SJCRH30 (cell line): Measurements from ENCODE around the gene RNF183. TPM values are rescaled to one million over a fixed set of nuclear protein-coding genes. Genes with fewer than 3 reads are reported as not detected.

Experiments used
- DNase-seq, 2 experiments: peaks; one replicate each; pipeline ENCODE4 v3.0.0-alpha.2; 2015 to 2020
- H3K27ac ChIP-seq: fragments of 250-450 bp; sonication (Bioruptor Pico); 2 replicates; pipeline ENCODE4 v1.5.1; 2020; ENCODE audit warnings: mild to moderate bottlenecking, moderate library complexity
- H3K27me3 ChIP-seq: fragments of 250-450 bp; sonication (Bioruptor Pico); 2 replicates; pipeline ENCODE4 v1.5.1; 2020; ENCODE audit warnings: mild to moderate bottlenecking, moderate library complexity
- H3K36me3 ChIP-seq: fragments of 250-450 bp; sonication (Bioruptor Pico); 2 replicates; pipeline ENCODE4 v1.5.1; 2020; ENCODE audit warnings: mild to moderate bottlenecking, moderate library complexity
- H3K4me1 ChIP-seq: fragments of 250-450 bp; sonication (Bioruptor Pico); 2 replicates; pipeline ENCODE4 v1.5.1; 2020; ENCODE audit warnings: mild to moderate bottlenecking, moderate library complexity
- H3K4me3 ChIP-seq: fragments of 250-450 bp; sonication (Bioruptor Pico); 2 replicates; pipeline ENCODE4 v1.5.1; 2020; ENCODE audit warnings: mild to moderate bottlenecking, moderate library complexity
- H3K9me3 ChIP-seq: fragments of 250-450 bp; sonication (Bioruptor Pico); replicated peaks from 2 replicates; pipeline ENCODE4 v1.5.1; 2020; ENCODE audit warnings: mild to moderate bottlenecking, moderate library complexity
- total RNA-seq: library from RNA; depleted of rRNA; stranded (reverse); fragments of >200 nt; shearing (Covaris generic); gene quantifications from 2 replicates; pipeline ENCODE4 v1.2.3, GENCODE V29; 2014; rRNA removed

Gene RNF183
- total RNA-seq: 0.05 TPM in 1 of 2 replicates, not detected in the other

GRCh38 chr9:113302792-113303418, at the start of gene RNF183:
Gene RNF183 (minus strand): TSS chr9:113303376. CDS start chr9:113298184, 5,192 bp downstream.
- Histone ChIP-seq H3K4me3 (no peak within 1 kb of the TSS), H3K4me1 (0 out of 2 replicates have a peak, but pooled peaks cover 2% of the 10 kb centered on the region), H3K9me3 (no peaks in the 10 kb centered on the region), H3K27ac (no peak within 1 kb of the TSS), H3K36me3 (no peaks in the 10 kb centered on the region), H3K27me3 (peaks cover 3% of the 10 kb centered on the region; the same call in 1 of the 2 replicates)
- DNase-seq: no peak

- peaks cover 10% of the 10 kb centered on the region; the same call in 1 of the 2 replicates for H3K27me3 ChIP-seq
- no peak overlapping the region for H3K4me3 ChIP-seq
- no peaks in the 10 kb centered on the region for H3K9me3 ChIP-seq
- H3K4me1 ChIP-seq: no peaks in the 10 kb centered on the region; the same call in 1 of the 2 replicates
- no peak overlapping the region for H3K27ac ChIP-seq
- no peaks in the 10 kb centered on the region for H3K36me3 ChIP-seq
- DNase-seq: no peak
Observed at GRCh38 chr9:113352411-113352810, 49.2 kb upstream of the RNF183 start.

DNA sequence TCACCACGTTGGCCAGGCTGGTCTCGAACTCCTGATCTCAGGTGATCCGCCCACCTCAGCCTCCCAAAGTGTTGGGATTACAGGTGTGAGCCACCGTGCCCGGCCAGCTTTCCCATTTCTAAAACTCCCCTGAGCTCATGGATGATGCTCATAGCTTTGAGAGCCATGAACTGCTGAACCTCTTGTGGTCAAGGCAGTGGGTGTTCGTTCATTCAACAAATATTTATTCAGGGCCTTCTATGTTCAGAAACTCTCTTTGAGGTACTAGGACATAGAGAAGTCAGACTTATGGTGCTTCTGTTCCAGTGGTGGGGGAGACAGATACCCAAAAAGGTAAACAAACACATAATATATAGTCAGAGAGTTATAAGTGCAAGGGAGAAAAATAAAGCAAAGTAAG, 48.8 kb upstream of the RNF183 start:
- DNase-seq: no peak
- no peak overlapping the region for H3K4me3 ChIP-seq
- H3K27me3 ChIP-seq: peaks cover 10% of the 10 kb centered on the region; the same call in 1 of the 2 replicates
- H3K27ac ChIP-seq: no peak overlapping the region
- H3K4me1 ChIP-seq: peaks cover 3% of the 10 kb centered on the region; the same call in 1 of the 2 replicates
- H3K36me3 ChIP-seq: no peaks in the 10 kb centered on the region
- no peaks in the 10 kb centered on the region for H3K9me3 ChIP-seq

DNA sequence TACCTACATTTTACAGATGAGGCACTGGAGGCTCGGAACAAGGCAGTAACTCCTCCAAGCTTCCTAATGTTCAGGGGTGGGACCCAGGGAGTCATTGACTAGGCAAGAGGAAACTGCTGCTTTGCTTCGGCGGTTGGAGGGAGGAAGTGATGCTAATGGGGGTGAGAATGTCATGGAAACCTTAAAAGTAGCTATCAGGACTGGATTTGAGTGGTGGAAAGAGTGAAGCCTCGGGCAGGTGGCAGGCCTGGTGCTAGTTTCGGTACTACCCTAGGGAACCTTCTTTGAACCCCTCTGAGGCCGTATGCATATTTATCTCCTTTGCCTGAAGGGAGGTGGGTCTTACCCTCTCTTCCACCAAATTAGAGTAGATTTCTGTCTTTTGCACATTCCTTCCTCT, 47.8 kb upstream of the RNF183 start:
- Histone ChIP-seq H3K27ac (no peak overlapping the region), H3K9me3 (no peaks in the 10 kb centered on the region)

DNA sequence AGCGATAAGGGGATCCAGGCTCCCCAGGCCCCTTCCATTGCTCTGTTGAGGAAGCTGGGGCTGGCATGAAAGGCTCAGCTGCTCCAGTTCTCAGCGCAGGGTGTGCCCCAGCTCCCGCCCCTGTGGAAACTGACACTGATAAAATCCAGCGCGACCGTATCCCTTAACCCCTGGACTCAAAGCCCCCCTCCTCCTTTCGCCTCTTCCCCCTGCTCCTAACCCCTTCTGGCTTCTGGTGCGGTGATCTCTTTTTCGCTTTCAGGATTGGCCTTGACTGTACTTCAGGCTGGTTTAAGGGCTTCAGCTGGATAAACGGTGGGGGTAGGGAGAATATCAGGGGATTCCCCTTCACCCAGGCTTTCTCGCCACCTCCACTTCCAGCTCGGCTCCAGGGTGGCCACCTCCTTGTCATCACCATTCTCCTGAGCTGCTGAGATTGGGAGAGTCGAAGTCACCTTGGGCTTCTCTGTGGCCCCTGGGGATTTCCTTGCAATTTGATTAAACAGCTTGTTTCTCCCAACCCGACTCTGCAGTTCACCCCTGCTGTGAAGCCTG, 47.0 kb upstream of the RNF183 start:
- H3K4me3 ChIP-seq: no peak overlapping the region
- H3K27ac ChIP-seq: no peak overlapping the region
- H3K9me3 ChIP-seq: no peaks in the 10 kb centered on the region
- H3K4me1 ChIP-seq: peaks cover 10% of the 10 kb centered on the region
- H3K36me3 ChIP-seq: no peaks in the 10 kb centered on the region
- DNase-seq: peak in 1 of 2 experiments; percentile 17
- H3K27me3 ChIP-seq: peaks cover 10% of the 10 kb centered on the region; the same call in 1 of the 2 replicates

More for the DNA sequence above, 47.8 kb upstream of the RNF183 start:
- no peak overlapping the region for H3K4me3 ChIP-seq
- peaks cover 10% of the 10 kb centered on the region for H3K4me1 ChIP-seq
- no peaks in the 10 kb centered on the region for H3K36me3 ChIP-seq
- peaks cover 10% of the 10 kb centered on the region; the same call in 1 of the 2 replicates for H3K27me3 ChIP-seq
- DNase-seq: no peak

GRCh38 chr9:113349445-113350094, 46.4 kb upstream of the RNF183 start, which contains the start of gene BSPRY:
Gene BSPRY (plus strand): TSS chr9:113349541. CDS start chr9:113349580, 39 bp downstream.
- Histone ChIP-seq H3K27ac (no peak within 1 kb of the TSS), H3K4me3 (no peak within 1 kb of the TSS), H3K27me3 (peaks cover 10% of the 10 kb centered on the region; the same call in 1 of the 2 replicates), H3K9me3 (no peaks in the 10 kb centered on the region), H3K4me1 (peaks cover 10% of the 10 kb centered on the region), H3K36me3 (no peaks in the 10 kb centered on the region)
- DNase-seq: no peak

DNA sequence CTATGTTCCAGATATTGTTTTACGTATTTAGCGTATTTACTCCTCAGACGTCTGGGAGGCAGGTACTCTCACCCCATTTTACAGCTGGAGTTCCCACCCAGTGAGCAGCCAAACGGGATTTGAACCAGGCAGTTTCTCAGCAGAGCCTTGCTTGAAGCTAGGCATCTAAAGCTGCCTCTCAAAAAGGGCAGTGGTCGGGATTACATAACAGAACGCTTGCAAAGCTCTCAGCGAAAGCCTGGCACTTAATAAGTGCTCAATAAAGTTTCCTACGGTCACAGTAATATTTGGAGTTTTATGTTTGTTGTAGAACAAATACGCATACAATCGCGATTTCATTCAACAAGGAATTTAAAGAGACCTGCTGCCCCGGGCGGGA, 45.9 kb upstream of the RNF183 start:
- H3K27me3 ChIP-seq: peaks cover 7% of the 10 kb centered on the region; the same call in 1 of the 2 replicates
- H3K4me3 ChIP-seq: no peak overlapping the region
- H3K27ac ChIP-seq: no peak overlapping the region
- no peaks in the 10 kb centered on the region for H3K36me3 ChIP-seq
- H3K4me1 ChIP-seq: peaks cover 10% of the 10 kb centered on the region
- DNase-seq: peak in 1 of 2 experiments; percentile 13
- H3K9me3 ChIP-seq: no peaks in the 10 kb centered on the region

GRCh38 chr9:113348437-113348836, 45.3 kb upstream of the RNF183 start:
- Histone ChIP-seq H3K27ac (no peak overlapping the region), H3K4me1 (peaks cover 13% of the 10 kb centered on the region), H3K4me3 (no peak overlapping the region), H3K27me3 (peaks cover 7% of the 10 kb centered on the region; the same call in 1 of the 2 replicates), H3K9me3 (no peaks in the 10 kb centered on the region), H3K36me3 (no peaks in the 10 kb centered on the region)
- DNase-seq: no peak

DNA sequence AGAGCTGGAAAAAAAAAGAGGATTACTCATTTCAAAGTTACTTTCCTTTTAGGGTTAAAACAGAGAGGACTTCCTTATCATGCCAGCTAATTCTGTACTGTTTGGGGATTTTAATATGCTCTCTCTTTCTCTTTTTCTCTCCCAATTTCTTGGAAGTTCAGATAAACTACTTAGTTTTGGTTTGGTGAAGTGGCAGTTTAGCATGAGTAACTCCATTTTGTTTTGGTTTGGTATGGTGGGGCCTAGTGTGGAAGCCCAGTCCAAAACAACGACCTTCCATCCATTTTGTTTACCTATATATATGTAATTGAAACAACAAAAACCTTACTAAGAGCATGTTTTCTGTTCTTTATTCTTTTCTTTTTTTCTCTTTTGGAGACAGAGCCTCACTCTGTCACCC, 42.5 kb upstream of the RNF183 start:
- Histone ChIP-seq H3K4me3 (no peak overlapping the region), H3K9me3 (no peaks in the 10 kb centered on the region), H3K27ac (no peak overlapping the region), H3K27me3 (peaks cover 7% of the 10 kb centered on the region; the same call in 1 of the 2 replicates), H3K4me1 (peaks cover 13% of the 10 kb centered on the region), H3K36me3 (no peaks in the 10 kb centered on the region)
- DNase-seq: no peak

DNA sequence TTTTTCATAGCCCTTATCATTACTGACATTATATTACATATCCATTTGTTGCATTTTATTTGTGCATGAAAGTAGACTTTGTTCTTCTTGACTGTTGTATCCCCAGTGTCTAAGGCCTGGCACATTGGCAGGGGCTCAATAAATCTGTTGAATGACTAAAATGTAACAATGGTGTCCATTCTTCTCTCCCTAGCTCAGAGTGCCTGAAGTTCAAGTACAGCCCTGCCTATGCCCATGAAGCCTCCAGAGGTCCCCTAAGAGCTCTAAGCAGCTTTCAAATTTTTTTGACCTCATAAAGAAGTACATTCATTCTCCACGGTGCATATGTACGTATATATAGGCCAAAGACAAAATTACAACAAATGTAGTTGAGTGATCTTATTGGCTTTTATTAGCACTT, 42.0 kb upstream of the RNF183 start:
- Histone ChIP-seq H3K9me3 (no peaks in the 10 kb centered on the region), H3K36me3 (no peaks in the 10 kb centered on the region), H3K27me3 (0 out of 2 replicates have a peak, but pooled peaks cover 4% of the 10 kb centered on the region), H3K27ac (no peak overlapping the region), H3K4me1 (peaks cover 13% of the 10 kb centered on the region), H3K4me3 (no peak overlapping the region)
- peak in 1 of 2 experiments; percentile 32 for DNase-seq

DNA sequence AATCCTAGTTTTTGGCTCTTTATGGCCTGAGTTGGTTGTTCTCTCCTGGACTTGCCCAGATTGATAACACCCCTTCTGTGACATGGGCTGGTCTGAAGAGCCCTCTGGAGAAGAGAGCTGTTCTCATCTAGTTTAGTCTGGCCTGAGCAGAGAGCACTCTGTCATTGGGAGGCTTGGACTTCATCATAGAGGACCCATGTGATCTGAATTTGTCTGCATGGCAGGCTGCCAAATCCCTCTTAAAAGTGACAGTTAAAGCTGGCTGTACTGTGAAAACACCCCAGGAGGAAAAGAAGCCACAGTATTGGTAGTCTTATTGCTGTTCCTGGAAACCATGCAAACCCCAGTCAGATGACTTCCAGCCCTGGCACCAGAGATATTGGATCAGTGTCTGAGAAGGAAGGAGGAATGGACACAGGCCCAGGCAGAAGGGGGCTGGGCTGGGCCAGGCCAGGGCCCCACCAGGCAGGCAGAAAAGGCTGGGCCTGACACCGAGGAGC, 40.6 kb upstream of the RNF183 start:
- Histone ChIP-seq H3K27me3 (no peaks in the 10 kb centered on the region), H3K27ac (no peak overlapping the region), H3K9me3 (no peaks in the 10 kb centered on the region), H3K4me3 (no peak overlapping the region), H3K36me3 (no peaks in the 10 kb centered on the region), H3K4me1 (peaks cover 13% of the 10 kb centered on the region)
- DNase-seq: peak; percentile 81 to 87

DNA sequence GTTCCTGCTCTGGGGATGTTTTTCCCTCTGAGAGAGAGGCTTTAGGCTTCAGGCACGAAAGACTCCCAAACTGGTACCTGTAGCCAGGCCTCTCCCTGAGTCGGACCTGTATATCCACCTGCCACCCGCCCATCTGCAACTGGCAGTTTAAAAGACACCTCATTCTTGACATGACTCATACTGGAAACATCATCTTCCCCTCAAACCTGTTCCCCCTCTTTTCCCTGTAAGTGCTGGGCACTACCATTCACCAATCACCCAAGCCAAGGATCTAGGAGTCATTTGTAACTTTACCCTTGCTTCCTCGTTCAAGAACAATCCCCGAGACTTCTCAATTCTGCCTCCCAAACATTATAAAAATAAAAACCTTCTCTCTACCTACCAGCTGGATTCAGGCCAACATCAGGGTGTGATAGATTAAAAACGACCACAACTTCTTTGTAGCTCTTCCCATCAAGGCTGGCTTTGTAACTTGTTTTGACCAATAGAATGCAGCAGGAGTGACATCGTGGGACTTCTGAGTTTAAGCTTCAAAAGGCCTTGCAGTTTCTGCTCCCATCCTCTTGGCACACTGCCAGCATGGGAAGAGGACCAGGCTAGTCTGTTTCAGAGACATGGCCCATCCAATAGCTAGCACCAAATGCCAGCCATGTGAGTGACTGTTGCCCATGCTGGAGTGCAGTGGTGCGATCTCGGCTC, 38.7 kb upstream of the RNF183 start:
- no peaks in the 10 kb centered on the region for H3K9me3 ChIP-seq
- no peak overlapping the region for H3K4me3 ChIP-seq

GRCh38 chr9:113340011-113340699, 37.0 kb upstream of the RNF183 start, which contains the start of gene WDR31:
Gene WDR31 (minus strand): TSS chr9:113340275. CDS start chr9:113332022, 8,253 bp downstream.
- H3K9me3 ChIP-seq: no peaks in the 10 kb centered on the region
- no peaks in the 10 kb centered on the region for H3K27me3 ChIP-seq
- H3K36me3 ChIP-seq: no peaks in the 10 kb centered on the region
- DNase-seq: peak; percentile 90 to 93
- H3K4me1 ChIP-seq: peaks cover 3% of the 10 kb centered on the region; the same call in 1 of the 2 replicates
- H3K27ac ChIP-seq: peak within 1 kb of the TSS; percentile 33; the same call in 1 of the 2 replicates
- H3K4me3 ChIP-seq: peak within 1 kb of the TSS; percentile 71

More for the DNA sequence above, 38.7 kb upstream of the RNF183 start:
- Histone ChIP-seq H3K27ac (no peak overlapping the region), H3K27me3 (no peaks in the 10 kb centered on the region), H3K4me1 (peaks cover 10% of the 10 kb centered on the region), H3K36me3 (no peaks in the 10 kb centered on the region)
- peak; percentile 45 to 68 for DNase-seq

DNA sequence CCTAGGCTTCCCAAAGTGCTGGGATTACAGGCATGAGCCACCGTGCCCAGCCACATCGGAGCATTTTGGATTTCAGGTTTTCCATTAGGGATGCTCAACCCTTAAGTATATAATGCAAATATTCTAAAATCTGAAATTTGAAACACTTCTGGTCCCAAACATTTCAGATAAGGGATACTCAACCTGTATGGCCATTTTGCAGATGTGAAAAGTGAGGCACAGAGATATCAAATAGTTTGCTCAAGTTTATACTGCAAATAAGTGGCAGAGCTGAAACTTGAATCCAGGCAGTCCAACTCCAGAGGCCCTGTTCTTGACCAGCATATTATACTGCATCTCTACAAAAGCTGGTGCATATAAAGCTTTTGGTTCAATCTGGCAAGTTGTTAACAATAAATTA, 34.5 kb upstream of the RNF183 start:
- Histone ChIP-seq H3K9me3 (no peaks in the 10 kb centered on the region), H3K27ac (no peak overlapping the region), H3K27me3 (no peaks in the 10 kb centered on the region), H3K4me3 (no peak overlapping the region), H3K4me1 (no peaks in the 10 kb centered on the region; the same call in 1 of the 2 replicates), H3K36me3 (no peaks in the 10 kb centered on the region)
- no peak for DNase-seq
